Ishikawa (cell line): Measurements from ENCODE around the gene SLC12A4.

ENCODE experiments used
- CEBPB ChIP-seq: IDR thresholded peaks from 2 replicates; pipeline ENCODE4 v1.6.1; 2012
- CREB1 ChIP-seq: IDR thresholded peaks from 2 replicates; pipeline ENCODE4 v1.6.1; 2012; ENCODE audit warnings: low read depth
- EGR1 ChIP-seq: IDR thresholded peaks from 2 replicates; pipeline ENCODE4 v1.6.1; 2012
- EP300 ChIP-seq: IDR thresholded peaks from 2 replicates; pipeline ENCODE4 v1.6.1; 2012; ENCODE audit warnings: borderline replicate concordance
- FOXM1 ChIP-seq: IDR thresholded peaks from 2 replicates; pipeline ENCODE4 v1.6.1; 2012; ENCODE audit warnings: low read depth, borderline replicate concordance
- NFIC ChIP-seq: IDR thresholded peaks from 2 replicates; pipeline ENCODE4 v1.6.1; 2012
- RAD21 ChIP-seq: IDR thresholded peaks from 2 replicates; pipeline ENCODE4 v1.6.1; 2012; ENCODE audit warnings: low read depth
- TAF1 ChIP-seq: IDR thresholded peaks from 2 replicates; pipeline ENCODE4 v1.6.1; 2012; ENCODE audit warnings: low read depth, mild to moderate bottlenecking
- TCF12 ChIP-seq: IDR thresholded peaks from 2 replicates; pipeline ENCODE4 v1.6.1; 2012; ENCODE audit warnings: low read depth
- TEAD4 ChIP-seq: IDR thresholded peaks from 2 replicates; pipeline ENCODE4 v1.6.1; 2012
- YY1 ChIP-seq: IDR thresholded peaks from 2 replicates; pipeline ENCODE4 v1.6.1; 2012; ENCODE audit warnings: low read depth
- ZBTB7A ChIP-seq: IDR thresholded peaks from 2 replicates; pipeline ENCODE4 v1.6.1; 2012; ENCODE audit warnings: low read depth
- TF ChIP-seq, protein P1 (sequence below): IDR thresholded peaks from 2 replicates; pipeline ENCODE4 v1.6.1; 2012; ENCODE audit warnings: low read depth, mild to moderate bottlenecking
- TF ChIP-seq, protein P2 (sequence below): IDR thresholded peaks from 2 replicates; pipeline ENCODE4 v1.6.1; 2012
- TF ChIP-seq, protein P3 (sequence below): IDR thresholded peaks from 2 replicates; pipeline ENCODE4 v1.6.1; 2012

The SLC12A4 gene

DNA sequence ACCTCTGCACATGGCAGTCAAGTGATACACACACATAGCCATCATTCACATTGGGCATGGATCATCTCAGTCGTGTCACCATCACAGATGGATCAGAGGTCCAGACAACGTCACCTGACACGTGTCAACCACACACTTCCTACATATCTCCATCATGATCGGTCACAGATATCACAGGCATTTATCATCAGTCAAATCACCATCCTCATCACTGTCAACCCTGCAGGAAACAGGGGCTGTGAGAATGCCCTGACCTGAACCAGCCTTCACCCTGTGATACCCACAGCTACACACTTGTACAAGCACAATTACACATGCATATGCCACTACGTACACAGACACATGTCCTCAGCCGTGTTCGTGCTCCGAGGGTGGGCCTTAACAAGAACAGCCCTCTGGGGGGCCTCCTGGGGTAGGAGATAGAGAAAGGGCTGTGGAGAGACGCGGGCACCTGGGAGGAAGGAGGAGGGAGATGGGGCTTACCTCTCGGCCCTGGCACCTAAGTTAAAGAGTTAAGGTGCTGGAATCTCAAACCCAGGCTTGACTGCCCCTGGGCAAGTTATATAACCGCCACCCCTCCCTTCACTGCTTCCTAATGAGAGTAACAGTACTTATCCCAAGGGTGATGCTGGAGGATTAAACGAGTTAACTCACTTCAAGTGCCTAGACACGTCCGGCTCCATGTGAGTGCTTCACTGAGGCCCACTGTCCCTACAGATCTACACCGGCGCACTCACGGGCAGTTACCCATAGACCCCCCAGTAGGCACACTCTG is 1.1 kb downstream of the SLC12A4 start:
- TF ChIP-seq TAF1 (no peak), CREB1 (no peak), FOXM1 (no peak), EGR1 (no peak), NFIC (no peak)
- TF ChIP-seq, protein P1, sequence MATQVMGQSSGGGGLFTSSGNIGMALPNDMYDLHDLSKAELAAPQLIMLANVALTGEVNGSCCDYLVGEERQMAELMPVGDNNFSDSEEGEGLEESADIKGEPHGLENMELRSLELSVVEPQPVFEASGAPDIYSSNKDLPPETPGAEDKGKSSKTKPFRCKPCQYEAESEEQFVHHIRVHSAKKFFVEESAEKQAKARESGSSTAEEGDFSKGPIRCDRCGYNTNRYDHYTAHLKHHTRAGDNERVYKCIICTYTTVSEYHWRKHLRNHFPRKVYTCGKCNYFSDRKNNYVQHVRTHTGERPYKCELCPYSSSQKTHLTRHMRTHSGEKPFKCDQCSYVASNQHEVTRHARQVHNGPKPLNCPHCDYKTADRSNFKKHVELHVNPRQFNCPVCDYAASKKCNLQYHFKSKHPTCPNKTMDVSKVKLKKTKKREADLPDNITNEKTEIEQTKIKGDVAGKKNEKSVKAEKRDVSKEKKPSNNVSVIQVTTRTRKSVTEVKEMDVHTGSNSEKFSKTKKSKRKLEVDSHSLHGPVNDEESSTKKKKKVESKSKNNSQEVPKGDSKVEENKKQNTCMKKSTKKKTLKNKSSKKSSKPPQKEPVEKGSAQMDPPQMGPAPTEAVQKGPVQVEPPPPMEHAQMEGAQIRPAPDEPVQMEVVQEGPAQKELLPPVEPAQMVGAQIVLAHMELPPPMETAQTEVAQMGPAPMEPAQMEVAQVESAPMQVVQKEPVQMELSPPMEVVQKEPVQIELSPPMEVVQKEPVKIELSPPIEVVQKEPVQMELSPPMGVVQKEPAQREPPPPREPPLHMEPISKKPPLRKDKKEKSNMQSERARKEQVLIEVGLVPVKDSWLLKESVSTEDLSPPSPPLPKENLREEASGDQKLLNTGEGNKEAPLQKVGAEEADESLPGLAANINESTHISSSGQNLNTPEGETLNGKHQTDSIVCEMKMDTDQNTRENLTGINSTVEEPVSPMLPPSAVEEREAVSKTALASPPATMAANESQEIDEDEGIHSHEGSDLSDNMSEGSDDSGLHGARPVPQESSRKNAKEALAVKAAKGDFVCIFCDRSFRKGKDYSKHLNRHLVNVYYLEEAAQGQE = no peak
- TF ChIP-seq, protein P2, sequence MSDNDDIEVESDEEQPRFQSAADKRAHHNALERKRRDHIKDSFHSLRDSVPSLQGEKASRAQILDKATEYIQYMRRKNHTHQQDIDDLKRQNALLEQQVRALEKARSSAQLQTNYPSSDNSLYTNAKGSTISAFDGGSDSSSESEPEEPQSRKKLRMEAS = no peak

DNA sequence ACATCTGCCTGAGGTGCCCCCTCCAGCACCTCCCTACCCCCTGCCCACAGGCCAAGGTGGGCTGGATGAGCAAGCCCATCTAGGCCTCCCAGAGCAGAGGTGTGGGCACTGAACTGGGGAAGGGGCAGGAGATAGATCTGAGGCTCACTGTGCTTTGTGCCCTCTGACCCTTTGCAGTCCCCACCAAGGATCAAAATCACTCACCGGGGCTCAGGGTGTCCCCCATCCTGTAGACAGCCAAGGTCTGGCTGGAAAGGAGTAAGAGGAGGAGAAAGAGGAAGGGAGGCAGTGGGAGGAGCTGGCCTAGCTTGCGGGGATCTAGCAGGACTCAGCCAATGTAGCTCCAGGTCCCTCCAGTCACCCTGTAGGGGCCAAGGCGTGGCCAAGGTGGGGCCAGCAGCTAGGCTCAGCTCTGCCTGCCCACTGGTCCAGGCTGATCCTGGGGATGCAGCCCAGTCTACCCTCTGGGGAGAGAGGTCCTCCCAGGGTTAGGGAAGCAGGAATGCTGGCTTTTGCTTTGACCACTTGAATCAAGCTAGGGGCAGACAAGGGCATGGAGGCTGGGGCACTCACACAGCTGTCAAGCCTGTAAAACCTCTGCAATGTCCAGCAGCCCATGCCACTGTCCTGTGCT is 1.8 kb downstream of the SLC12A4 start:
- TF ChIP-seq, protein P2 = no peak
- no peak for TF ChIP-seq CEBPB
- TF ChIP-seq TAF1 = no peak
- no peak for TF ChIP-seq RAD21
- TF ChIP-seq TCF12 = no peak
- no peak for TF ChIP-seq CREB1
- no peak for TF ChIP-seq EGR1
- TF ChIP-seq NFIC = no peak
- no peak for TF ChIP-seq FOXM1
- TF ChIP-seq TEAD4 = no peak
- TF ChIP-seq, protein P3, sequence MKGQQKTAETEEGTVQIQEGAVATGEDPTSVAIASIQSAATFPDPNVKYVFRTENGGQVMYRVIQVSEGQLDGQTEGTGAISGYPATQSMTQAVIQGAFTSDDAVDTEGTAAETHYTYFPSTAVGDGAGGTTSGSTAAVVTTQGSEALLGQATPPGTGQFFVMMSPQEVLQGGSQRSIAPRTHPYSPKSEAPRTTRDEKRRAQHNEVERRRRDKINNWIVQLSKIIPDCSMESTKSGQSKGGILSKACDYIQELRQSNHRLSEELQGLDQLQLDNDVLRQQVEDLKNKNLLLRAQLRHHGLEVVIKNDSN = no peak
- no peak for TF ChIP-seq YY1
- TF ChIP-seq, protein P1 = no peak
- no peak for TF ChIP-seq EP300
- no peak for TF ChIP-seq ZBTB7A

DNA sequence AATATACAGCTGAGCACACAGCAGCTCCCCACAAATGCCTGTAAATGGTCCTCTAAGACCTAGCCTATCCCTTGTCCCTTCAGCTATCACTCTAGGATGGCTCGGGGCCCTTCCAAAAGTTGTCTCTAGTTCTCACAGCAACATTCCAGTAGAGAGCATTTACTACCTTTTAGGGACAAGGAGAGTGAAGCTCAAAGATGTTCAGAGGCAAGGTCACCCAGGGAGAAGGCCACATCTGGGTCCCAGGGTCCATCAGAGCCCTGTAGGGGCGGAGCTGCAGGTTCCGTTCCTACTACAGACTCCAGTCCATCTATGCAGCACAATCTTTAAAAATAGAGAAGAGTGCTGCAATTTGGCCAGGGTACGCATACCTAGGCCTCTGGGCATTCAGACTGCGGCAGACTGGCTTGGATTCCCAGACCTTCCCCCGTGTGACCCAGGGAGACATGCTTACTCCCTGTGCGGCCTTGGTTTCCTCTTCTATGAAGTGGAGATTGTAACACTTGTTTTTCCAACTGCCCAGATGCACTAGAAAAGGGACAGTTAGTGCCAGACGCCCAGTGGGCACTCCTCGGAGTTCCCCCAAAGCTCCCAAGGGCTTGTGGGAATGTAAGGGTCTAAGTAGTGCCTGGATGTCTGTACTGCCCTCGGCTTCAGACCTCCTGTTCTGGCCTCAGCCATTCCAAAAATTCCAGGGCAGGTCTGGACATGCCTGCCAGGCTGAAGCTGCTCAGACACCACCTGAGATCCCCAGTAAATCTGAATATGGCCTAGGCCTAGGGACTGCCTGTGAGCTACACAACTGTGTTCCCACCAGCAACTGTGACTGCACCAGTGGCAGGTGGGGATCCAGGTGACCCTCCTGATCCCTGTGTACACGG is 2.5 kb downstream of the SLC12A4 start:
- TF ChIP-seq FOXM1 = no peak

DNA sequence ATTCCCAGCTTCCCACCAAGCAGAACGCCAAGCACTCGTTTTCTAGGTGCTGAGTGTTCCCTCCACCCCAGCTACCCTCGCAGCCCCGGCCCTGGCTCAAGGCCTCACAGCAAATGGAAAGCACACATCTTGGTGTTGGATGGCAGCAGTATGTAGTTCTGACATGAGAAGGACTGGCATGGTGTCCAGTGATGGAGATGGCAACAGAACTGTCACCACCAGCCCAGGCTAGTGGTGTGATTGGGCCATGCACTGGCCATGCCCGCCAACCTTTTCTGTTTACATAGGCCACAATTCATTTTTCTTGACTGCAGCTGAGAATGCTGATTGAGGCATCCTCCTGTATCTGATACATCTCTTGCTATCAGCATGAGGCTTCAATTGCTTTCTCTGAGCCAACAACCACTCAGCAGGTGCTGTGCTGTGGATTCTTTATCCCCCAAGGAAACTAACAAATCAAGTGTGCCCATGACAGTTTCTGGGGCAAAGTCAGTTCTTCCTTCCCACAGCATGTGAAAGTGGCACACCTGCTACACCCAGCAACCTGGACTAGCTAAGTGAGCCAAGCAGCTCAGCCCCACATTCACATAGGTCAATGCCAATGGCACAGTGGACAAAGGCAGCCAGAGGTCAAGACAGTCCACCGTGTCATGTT is 3.8 kb downstream of the SLC12A4 start:
- TF ChIP-seq TCF12 (no peak), EGR1 (no peak), NFIC (no peak), YY1 (no peak), RAD21 (no peak), EP300 (no peak), TEAD4 (no peak)

DNA sequence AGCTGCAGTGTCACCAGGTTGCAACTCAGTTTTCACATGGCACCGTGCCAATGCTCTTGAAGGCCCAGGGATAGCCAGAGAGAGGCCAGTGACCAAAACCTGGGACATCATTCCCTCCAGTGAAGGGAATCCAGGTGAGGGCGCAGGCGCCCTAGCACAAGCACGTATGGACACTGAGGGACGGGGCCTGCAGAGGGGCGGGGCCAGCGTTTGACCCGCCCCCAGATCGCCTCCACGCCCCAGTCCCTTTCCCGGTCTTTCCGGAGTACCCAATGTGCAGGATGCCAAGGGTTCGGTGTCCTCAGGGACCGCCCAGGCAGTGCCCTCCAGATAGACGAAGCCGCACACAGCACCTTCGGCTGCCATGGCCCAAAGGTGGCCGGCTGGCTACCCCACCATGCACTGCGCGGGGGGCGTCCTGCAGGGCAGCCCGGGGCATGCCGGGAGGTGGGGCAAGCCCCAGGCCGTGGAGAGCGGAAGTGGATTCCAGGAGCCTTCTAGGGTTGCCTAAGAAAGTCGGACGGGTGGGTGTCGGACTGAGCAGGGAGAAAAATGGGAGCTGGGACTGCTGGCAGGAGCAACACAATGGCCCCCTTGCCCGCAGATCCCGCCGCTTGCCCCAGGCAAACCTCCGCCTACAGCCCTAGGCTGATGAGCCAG is 4.6 kb downstream of the SLC12A4 start:
- peak; percentile 48; the same call in 1 of the 2 replicates for TF ChIP-seq NFIC
- no peak for TF ChIP-seq FOXM1

DNA sequence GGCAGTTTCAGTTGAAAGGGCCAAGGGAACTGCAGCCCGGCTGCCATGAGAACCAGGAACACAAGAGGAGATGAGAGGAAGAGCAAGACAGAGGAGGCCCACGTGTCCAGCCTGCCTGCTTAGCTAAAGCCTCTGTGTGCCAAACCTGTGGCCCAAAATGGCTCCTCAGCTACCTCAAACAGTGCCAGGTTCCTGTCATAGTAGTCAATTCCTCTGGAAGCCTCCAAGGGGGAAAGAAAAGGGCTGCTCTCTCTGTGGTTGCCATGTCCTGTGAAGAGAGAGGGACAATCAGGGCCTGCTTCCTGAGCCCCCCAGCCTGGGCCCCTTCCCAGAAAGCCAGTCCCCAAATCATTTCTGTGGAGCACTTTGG is 5.2 kb downstream of the SLC12A4 start:
- TF ChIP-seq, protein P3 = no peak
- no peak for TF ChIP-seq RAD21
- TF ChIP-seq YY1 = no peak
- TF ChIP-seq, protein P2 = no peak
- no peak for TF ChIP-seq TCF12
- no peak for TF ChIP-seq EP300
- no peak for TF ChIP-seq EGR1
- no peak for TF ChIP-seq FOXM1
- TF ChIP-seq CREB1 = no peak
- TF ChIP-seq, protein P1 = no peak
- TF ChIP-seq TEAD4 = no peak
- TF ChIP-seq ZBTB7A = no peak
- no peak for TF ChIP-seq TAF1
- TF ChIP-seq NFIC = no peak
- TF ChIP-seq CEBPB = no peak
